Renal cortical epithelial cell (primary cell): ENCODE results near the gene RTL10. TPM values are rescaled to one million over a fixed set of nuclear protein-coding genes. Genes with fewer than 3 reads are reported as not detected.

Experiments used
- DNase-seq: peaks from one replicate; pipeline ENCODE4 v3.0.0-alpha.2; 2011; ENCODE audit warnings: low read depth
- total RNA-seq: library from RNA; depleted of rRNA; stranded (reverse); fragments of >200 nt; gene quantifications from 2 replicates; pipeline ENCODE4 v1.2.3, GENCODE V29; 2014

RTL10 gene
- total RNA-seq, 1 donor from 2014 or later: 16.9 TPM

- no peak for DNase-seq
Measured at GRCh38 chr22:19863571-19863970, 8.9 kb upstream of the RTL10 start.

DNA sequence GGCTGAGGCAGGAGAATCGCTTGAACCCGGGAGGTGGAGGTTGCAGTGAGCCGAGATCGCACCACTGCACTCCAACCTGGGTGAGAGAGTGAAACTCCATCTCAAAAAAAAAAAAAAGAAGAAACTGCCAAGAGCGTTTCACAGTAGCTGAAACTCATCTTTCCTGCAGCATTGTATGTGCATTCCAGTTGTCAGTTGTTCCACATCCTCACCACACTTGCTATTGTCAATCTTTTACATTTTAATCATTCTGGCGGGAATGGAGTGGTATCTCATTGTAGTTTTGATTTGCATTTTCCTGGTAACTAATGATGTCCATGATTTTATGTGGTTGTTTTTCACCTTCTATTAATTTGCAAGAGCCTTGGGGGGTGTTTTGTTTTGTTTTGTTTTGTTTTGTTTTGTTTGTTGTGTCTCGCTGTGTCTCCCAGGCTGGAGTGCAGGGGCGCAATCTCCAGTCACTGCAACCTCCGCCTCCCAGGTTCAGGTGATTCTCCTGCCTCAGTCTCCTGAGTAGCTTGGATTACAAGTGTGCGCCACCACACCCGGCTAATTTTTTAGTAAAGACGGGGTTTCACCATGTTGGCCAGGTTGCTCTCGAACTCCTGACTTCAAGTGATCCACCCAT is 8.1 kb upstream of the RTL10 start:
- no peak for DNase-seq

DNA sequence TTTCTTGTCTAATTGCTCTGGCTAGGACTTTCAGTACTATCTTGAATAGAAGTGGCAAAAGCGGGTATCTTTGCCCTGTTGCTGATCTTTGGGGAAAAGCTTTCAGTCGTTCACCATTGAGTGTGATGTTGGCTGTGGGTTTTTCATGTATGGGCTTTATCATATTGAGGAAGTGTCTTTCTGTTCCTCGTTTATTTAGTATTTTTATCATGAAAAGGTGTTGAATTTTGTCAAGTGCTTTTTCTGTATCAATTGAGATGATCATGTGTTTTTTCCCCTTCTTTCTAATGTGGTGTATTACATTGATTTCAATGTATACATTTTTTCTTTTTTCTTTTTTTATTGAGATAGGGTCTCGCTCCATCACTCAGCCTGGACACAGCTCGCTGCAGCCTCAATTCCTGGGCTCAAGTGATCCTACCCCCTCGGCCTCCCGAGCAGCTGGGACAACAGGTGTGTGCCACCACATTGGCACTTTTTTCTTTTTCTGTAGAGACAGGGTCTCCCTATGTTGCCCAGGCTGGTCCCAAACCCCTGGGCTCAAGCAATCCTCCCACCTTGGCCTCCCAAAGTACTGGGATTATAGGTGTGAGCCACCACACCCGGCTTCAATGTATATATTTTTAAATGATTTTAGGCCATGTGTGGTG is 5.3 kb upstream of the RTL10 start:
- no peak for DNase-seq

DNA sequence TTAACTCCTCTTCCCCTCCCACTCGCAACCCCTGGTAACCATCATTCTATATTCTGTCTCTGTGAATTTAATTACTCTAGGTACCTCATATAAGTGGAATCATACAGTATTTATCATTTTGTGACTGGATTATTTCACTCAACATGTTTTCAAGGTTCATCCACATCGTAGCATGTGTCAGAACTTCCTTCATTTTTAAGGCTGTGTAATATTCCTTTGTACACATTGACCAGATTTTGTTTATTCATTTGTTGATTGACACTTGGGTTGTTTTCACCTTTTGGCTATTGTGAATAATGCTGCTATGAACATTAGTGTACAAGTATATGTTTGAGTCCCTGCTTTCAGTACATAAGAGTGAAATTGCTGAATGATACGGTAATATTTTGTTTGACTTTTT is 2.7 kb upstream of the RTL10 start:
- DNase-seq: no peak

DNA sequence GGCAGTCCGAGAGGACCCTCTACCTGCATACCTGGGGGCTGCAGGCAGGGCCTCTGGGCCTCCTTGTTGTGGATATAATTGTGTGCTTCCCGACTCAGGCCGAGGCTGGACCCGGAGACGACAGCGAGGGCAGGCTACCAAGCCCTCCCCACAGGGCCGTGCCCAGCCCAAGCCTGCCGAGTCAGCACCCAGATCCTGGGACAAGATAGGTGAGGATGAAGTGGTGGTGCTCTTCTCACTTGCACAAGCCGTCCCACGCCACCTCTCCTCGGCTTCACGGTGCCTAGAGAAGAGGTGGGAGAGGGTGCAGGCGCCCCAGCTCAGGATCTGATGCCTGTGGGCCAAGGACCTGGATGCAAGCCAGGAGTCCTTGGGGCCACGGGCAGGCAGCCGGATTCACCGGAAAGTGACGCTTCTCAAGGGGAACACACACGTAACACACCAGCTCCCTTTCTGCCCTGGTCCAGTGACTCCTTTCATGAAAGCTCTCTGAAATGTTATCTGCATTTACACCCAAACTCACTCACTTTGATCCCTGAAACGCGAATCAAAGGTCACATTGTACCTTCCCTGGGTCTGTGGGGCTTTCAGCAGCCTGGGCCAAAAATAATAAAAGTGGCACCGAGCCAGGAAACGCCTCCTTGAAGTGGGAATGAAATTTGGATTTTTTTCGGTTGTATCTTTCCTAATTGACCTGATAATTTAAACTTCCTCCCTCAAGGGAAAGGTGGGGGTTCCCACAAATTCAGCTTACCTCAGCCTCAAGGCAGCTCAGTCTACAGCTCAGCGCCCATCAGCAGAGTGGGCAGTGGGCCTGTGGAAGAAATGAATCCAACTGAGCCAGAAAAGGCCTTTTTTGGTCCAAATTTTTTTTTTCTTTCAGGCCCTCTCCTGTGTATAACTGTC is 1.1 kb upstream of the RTL10 start:
- peak; percentile 35 for DNase-seq

DNA sequence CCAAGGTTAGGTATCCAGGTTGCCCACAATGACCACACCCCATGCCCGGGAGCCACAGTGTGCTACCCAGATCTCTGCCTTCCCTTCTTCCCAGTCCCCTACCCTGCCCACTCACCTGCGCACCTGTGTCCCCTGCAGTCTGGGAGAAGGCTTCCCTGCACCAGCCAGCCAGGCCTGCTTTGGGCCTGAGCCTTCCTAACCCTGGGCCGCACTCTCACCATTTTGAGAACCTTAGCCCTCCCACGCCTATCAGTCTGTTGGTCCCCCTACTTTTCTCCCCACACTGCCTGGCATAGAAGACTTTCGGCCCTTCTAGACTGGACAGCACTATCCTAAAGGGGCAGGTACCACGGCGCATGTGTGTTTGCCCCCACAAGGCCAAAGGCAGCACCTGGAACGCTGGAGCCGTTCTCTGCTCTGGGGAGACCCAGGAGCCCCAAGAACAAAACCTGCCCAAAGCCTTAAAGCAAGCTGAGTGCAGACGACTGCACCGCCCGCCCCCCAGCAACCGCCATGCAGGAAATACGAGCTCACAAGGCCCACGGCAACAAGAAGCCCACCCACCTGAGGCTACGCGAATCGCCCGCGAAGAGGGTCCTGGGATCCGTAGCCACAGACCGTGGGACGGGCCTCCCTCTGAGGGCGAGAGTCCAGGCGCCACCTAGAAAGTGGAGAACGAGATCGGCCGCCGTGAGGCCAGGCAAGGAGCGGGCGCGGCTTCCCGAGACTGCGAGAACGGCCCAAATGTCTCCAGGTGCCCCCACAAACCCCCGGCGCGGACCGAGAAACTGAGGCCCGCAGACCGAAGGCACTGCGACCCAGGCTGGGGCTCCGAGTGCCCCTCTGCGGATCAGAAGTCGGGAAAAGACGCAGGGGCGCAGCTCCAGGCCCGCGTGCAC is 546 bp downstream of the RTL10 start:
- no peak for DNase-seq

GRCh38 chr22:19853058-19853878 is 1.4 kb downstream of the RTL10 start:
- no peak for DNase-seq

- no peak for DNase-seq
Measured at GRCh38 chr22:19852177-19852781, 2.4 kb downstream of the RTL10 start.

DNA sequence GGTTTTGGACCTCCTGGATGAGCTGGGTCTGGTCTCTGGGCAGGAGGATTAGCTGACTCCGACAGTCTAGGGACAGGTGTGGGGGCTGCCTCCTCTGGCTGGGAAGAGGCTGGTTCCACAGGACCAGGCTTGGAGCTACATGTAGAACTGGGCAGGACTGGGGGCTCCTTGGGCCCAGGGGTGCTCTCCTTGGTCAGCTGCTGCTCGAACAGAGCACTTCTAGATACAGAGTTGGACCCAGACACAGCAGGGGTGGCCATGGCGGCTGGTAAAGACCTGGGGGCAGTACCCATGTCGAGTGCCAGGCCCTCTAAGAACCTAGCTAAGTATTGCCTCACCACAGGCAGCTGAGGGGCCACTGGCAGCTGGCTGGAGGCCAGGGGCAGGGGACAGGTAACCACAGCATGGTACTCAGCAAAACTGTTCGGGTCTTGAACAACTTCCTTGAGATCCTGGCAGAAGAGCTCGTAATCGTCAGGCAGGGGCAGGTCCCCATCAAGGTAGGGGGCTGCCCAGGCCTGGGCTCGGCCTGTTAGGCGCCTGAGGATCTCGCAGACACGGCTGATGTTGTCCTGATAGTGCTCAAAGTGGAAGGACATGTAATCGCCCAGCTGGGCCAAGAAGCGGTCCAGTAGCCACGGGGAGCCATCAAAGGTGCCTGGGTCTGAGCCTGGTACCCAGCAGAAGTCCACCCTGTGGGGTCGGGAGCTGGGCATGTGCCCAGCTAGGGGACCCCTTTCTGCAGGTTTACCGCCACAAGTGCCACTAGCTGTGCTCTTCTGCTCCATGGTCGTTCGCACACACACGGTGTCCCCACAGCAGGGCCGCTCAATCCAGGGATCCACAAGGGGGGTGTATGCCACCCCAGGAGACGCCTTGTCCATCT is 3.1 kb downstream of the RTL10 start:
- no peak for DNase-seq

- DNase-seq: no peak
Measured at GRCh38 chr22:19850763-19851109, 3.9 kb downstream of the RTL10 start.

DNA sequence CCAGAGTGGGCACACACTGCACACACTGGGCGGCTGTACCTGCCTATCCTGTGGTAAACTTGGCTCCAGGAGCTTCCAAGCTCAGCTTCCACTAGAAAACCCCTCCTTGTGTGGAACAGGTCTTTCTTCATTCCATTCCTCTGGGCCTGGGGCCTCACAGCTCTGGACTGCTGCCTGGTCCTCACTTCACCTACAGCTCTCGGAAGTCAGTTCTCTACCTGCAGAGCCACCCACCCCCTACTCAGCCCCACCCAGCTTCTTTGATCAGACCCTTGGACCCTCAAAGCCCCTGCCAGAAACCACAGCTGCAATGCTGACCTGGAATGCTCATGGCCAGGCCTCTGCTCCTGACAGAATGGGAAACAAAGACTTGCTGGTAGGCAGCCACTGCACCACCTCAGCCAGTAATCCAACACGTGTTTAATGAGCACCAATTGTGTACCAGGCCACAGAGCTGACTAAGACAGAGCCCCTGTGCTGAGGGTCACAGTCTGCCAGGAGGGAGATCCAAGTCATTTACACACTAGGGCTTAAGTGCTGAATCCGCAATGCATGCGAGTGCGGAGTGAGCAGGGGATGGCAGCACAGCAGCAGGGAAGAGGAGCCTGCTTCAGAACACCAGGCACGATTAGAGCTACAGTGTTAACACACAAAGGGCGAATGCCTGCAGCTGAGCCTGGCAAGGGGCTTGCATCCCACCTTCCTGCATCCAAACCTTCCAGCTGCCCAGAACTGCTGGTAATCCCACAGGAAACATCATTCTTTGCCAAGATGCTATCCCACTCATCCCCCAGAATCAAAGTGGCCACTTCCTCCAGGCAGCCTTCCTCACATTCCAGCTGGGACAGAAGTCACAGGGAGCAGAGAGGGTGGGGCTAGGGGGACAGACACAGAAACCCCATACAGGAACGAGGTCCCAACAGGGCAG is 4.6 kb downstream of the RTL10 start:
- no peak for DNase-seq

DNA sequence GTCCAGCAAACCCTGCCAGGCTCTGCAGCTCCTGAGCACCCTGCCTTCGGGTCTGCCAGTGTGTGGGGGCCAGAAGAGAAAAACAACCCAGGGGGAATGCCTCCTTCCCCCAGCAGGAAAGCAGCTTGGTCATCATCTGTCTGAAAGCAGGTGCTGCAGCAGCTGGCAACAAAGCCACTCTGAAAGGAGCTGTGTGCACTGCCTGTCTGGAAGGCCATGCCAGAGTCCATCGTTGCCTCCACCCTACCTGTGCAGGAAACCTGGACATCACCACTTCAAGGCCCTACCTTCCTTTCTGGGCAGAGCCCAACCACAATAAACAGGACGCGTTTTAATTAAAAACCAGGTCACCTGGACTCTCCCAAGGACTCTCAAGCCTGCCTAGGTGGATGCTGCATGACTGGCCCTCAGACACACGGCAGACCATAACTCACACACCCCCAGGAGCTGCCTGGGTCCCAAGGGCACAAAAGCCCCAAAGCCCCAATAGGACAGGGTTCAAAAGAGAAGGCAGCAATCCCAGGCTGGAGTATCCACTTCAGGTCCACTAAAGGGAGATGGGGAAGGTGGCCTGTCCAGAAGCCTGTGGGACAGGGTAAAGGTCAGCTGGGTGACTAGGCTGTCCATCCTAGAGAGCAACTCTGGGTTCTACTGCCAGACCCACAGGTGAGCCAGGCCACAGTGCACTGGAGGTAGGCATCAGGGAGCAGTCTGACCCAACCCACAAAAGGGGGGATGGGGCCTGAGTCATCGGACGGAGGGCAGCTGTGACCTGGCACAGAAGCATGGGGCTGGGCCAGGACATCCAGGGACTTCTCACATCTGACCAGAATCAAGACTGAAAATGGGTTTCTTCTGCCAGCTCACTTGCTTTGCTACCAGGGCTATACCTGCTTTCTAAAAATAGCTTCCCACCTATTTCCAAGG is 6.1 kb downstream of the RTL10 start:
- DNase-seq: peak; percentile 53

GRCh38 chr22:19847345-19847632 is 7.4 kb downstream of the RTL10 start:
- DNase-seq: no peak

- no peak for DNase-seq
Measured at GRCh38 chr22:19846620-19847344, 7.9 kb downstream of the RTL10 start.

DNA sequence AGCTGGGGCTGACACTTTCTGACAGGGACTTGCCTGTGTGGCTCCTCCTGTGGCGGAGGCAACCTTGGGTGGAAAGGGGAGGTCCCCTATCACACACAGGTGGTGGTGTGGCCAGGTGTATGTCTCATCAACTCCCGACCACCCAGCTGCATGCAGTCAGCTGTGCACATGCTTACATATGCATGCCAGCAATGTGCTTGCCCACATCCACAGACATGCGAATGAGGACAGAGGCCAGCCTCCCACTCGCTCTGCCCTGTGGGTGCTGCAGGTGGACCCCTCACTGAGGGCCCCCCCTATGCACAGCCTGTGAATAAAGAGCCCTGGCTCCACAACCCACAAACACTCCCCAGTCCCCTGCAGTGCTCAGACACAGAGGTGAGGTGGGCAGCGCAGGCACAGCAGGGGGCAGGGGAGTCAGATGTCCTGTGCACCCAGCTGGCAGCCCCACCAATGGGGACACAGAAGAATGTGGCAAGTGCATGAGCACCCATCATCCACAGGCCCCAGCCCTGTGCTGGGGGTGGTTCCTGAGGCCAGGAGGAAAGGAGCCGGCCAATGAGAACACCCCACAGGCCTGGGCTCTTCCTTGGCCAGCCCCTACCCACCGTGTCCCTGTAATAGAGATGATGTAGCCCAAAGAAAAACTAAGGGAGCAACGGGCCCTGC is 9.5 kb downstream of the RTL10 start:
- DNase-seq: no peak

- no peak for DNase-seq
Measured at GRCh38 chr22:19844377-19845053, 10.2 kb downstream of the RTL10 start.
